ENCODE data around the gene RNASE13. TPM values are rescaled to one million over a fixed set of nuclear protein-coding genes. Genes with fewer than 3 reads are reported as not detected.

Gene RNASE13
- total and polyA plus RNA-seq, 2 experiments from 2014 or later: not detected

- Mint-ChIP-seq H3K36me3 (ENCODE audit: low read depth) (peaks cover 32% of the 10 kb centered on the region), H3K27me3 (ENCODE audit: insufficient read depth, low read depth, poor library complexity) (peaks cover 23% of the 10 kb centered on the region), H3K4me1 (peaks cover 35% of the 10 kb centered on the region), H3K27ac (peak overlapping the region; percentile 96), H3K9me3 (no peaks in the 10 kb centered on the region; the same call in 1 of the 3 replicates), H3K4me3 (peak overlapping the region; percentile 97)
- peak overlapping the region; percentile 92 for H3K27ac ChIP-seq (ENCODE audit: low read depth)
- peak overlapping the region; percentile 69 for H2AFZ ChIP-seq
- H3K4me1 ChIP-seq (ENCODE audit: insufficient read depth): peaks cover 13% of the 10 kb centered on the region
- H3K9me2 ChIP-seq (ENCODE audit: insufficient read depth): no peaks in the 10 kb centered on the region
- H3K4me2 ChIP-seq: peak overlapping the region; percentile 98
- no peaks in the 10 kb centered on the region; the same call in 1 of the 2 replicates for H4K20me1 ChIP-seq (replicated peaks; ENCODE audit: insufficient read depth)
- DNase-seq (ENCODE audit: low spot score) (peak; percentile 82), ATAC-seq (peak; percentile 18)
- peaks cover 17% of the 10 kb centered on the region for H3F3A ChIP-seq (replicated peaks; ENCODE audit: low read depth)
- TF ChIP-seq NANOG (IDR thresholded peaks at IDR 0.05; ENCODE audit: borderline replicate concordance) (no peak), CTCF (conservative IDR thresholded peaks at IDR 0.05; ENCODE audit: low read depth in 2 of 2) (peak; percentile 16 to 34; a peak in 1 of 4 replicates)
- peaks cover 6% of the 10 kb centered on the region for H3K79me2 ChIP-seq (replicated peaks; ENCODE audit: insufficient read depth)
- H3K27me3 ChIP-seq (ENCODE audit: insufficient read depth): peaks cover 27% of the 10 kb centered on the region
- peaks cover 4% of the 10 kb centered on the region; the same call in 1 of the 2 replicates for H3K36me3 ChIP-seq (ENCODE audit: insufficient read depth)
- peak overlapping the region; percentile 95 for H3K4me3 ChIP-seq
These were observed 36.1 kb upstream of the RNASE13 start for GRCh38 chr14:21070610-21071224.

- Mint-ChIP-seq H3K27ac (peak within 1 kb of the TSS; percentile 96), H3K4me3 (peak within 1 kb of the TSS; percentile 97), H3K4me1 (peaks cover 35% of the 10 kb centered on the region), H3K27me3 (ENCODE audit: insufficient read depth, low read depth, poor library complexity) (peaks cover 23% of the 10 kb centered on the region), H3K36me3 (ENCODE audit: low read depth) (peaks cover 27% of the 10 kb centered on the region), H3K9me3 (no peaks in the 10 kb centered on the region; the same call in 1 of the 3 replicates)
- no peak for TF ChIP-seq CREB1 (CRISPR knock-in tag; IDR thresholded peaks at IDR 0.05; ENCODE audit: low read depth)
- no peak for TF ChIP-seq STAT1 (IDR thresholded peaks at IDR 0.05; ENCODE audit: unreplicated experiment)
- TF ChIP-seq ZNF462 (CRISPR knock-in tag; IDR thresholded peaks at IDR 0.05): no peak
- no peak for TF ChIP-seq POLR2AphosphoS5 (IDR thresholded peaks at IDR 0.05; ENCODE audit: low read depth)
- TF ChIP-seq ZNF331 (CRISPR knock-in tag; IDR thresholded peaks at IDR 0.05; ENCODE audit: low read depth): no peak
- TF ChIP-seq JUNB (IDR thresholded peaks at IDR 0.05; ENCODE audit: unreplicated experiment): no peak
- TF ChIP-seq EZH2phosphoT487 (IDR thresholded peaks at IDR 0.05; ENCODE audit: unreplicated experiment): no peak
- no peak for TF ChIP-seq ETS1 (IDR thresholded peaks at IDR 0.05)
- TF ChIP-seq ZNF114 (CRISPR knock-in tag; IDR thresholded peaks at IDR 0.05): no peak
- Histone ChIP-seq H2AFZ (peak within 1 kb of the TSS; percentile 96), H3K4me1 (ENCODE audit: insufficient read depth) (peaks cover 13% of the 10 kb centered on the region), H3F3A (replicated peaks; ENCODE audit: low read depth) (peaks cover 17% of the 10 kb centered on the region), H3K9me2 (ENCODE audit: insufficient read depth) (no peaks in the 10 kb centered on the region), H3K4me2 (peak within 1 kb of the TSS; percentile 98), H3K36me3 (ENCODE audit: insufficient read depth) (peaks cover 4% of the 10 kb centered on the region; the same call in 1 of the 2 replicates), H3K4me3 (peak within 1 kb of the TSS; percentile 95), H3K27ac (ENCODE audit: low read depth) (peak within 1 kb of the TSS; percentile 92), H3K79me2 (replicated peaks; ENCODE audit: insufficient read depth) (peaks cover 6% of the 10 kb centered on the region), H3K27me3 (ENCODE audit: insufficient read depth) (peaks cover 27% of the 10 kb centered on the region), H4K20me1 (replicated peaks; ENCODE audit: insufficient read depth) (no peaks in the 10 kb centered on the region; the same call in 1 of the 2 replicates)
- ATAC-seq (peak; percentile 5), DNase-seq (ENCODE audit: low spot score) (peak; percentile 60)
These were observed 35.5 kb upstream of the RNASE13 start, which contains the start of gene ARHGEF40 for GRCh38 chr14:21070083-21070609. Gene ARHGEF40, plus strand, starts transcription at chr14:21070304. Its CDS starts 93 bp downstream, at chr14:21070397.
